Measurements from ENCODE around the gene TRAF1. TPM values are rescaled to one million over a fixed set of nuclear protein-coding genes. Genes with fewer than 3 reads are reported as not detected.

The TRAF1 gene
- total and polyA plus RNA-seq, 2 of the 13 experiments (the other 11 are each of a cell fraction or from before 2014, with no cell fraction given), result 0.44 to 1.0 TPM

- POLR2A ChIA-PET, result interaction anchor here (1.2 to 1.5 kb wide), 2 partner anchors 39 to 98 kb away, joined by 3 to 5 read pairs; partner anchors contain the start of gene FBXW2
- intact Hi-C loops (cut with micrococcal nuclease; ENCODE audit: unreplicated experiment), result loop anchor here (5.0 kb wide), 1 partner anchor 37 kb away; the partner anchor contains the start of gene TRAF1
Measured at GRCh38 chr9:120890320-120891244, 36.0 kb downstream of the TRAF1 start.

More at GRCh38 chr9:120890320-120891244, 36.0 kb downstream of the TRAF1 start:
- in situ Hi-C loops (cut with HindIII; ENCODE audit: extremely low pct_ligation_motif_present, low pct_unique_long_range_greater_than_20kb), result no loop called here
- Histone ChIP-seq H3K4me2 (ENCODE audit: low read depth, low read length) (peak overlapping the region; percentile 66), H3K79me2 (ENCODE audit: insufficient read depth, low read length) (no peaks in the 10 kb centered on the region), H3K4me1 (ENCODE audit: insufficient read depth, low read length) (peaks cover 42% of the 10 kb centered on the region), H3K4me3 (replicated peaks in 1 of 3; ENCODE audit: insufficient read depth in 1 of 3, low read depth in 2 of 3, low read length in 3 of 3) (peak overlapping the region in 2 of 3 experiments; percentile 32 to 41; a peak in 3 of 6 replicates), H3K27ac (ENCODE audit: extremely low read length, insufficient read depth, low read length) (no peak overlapping the region), H3K9ac (ENCODE audit: insufficient read depth, low read depth, low read length) (no peak overlapping the region), H3K9me3 (ENCODE audit: low read length) (no peaks in the 10 kb centered on the region), H3K36me3 (replicated peaks in 1 of 2; ENCODE audit: control insufficient read depth in 1 of 2, insufficient read depth in 2 of 2, low read length in 2 of 2) (no peaks in the 10 kb centered on the region), H3K27me3 (ENCODE audit: control insufficient read depth in 1 of 2, insufficient read depth in 2 of 2, low read length in 2 of 2) (peaks cover 3 to 14% of the 10 kb centered on the region in 2 experiments; a peak in 2 of 5 replicates), H2AFZ (ENCODE audit: low read length) (no peak overlapping the region), H4K20me1 (ENCODE audit: insufficient read depth, low read length) (no peaks in the 10 kb centered on the region)
- BruUV-seq (replicated peaks), result no TSS peak
- 9% methylated on average over 14 of the region's 14 CpGs for WGBS (ENCODE audit: low lambda C conversion rate)
- ATAC-seq (peak; percentile 20; the same call in 2 of the 3 replicates), DNase-seq (ENCODE audit: low spot score) (no peak), FAIRE-seq (no peak)
- TF ChIP-seq ZNF33B (CRISPR knock-in tag; IDR thresholded peaks at IDR 0.05) (no peak), ISX (CRISPR knock-in tag; conservative IDR thresholded peaks at IDR 0.05) (no peak), ZNF235 (CRISPR knock-in tag; IDR thresholded peaks at IDR 0.05; ENCODE audit: borderline replicate concordance) (no peak), SP140L (CRISPR knock-in tag; IDR thresholded peaks at IDR 0.05; ENCODE audit: borderline replicate concordance) (no peak), IRF9 (CRISPR knock-in tag; IDR thresholded peaks at IDR 0.05; ENCODE audit: borderline replicate concordance) (no peak), SNAI1 (CRISPR knock-in tag; IDR thresholded peaks at IDR 0.05; ENCODE audit: borderline replicate concordance) (0 out of 2 replicates have a peak, but pooled peaks have one; percentile 27), ZNF460 (CRISPR knock-in tag; IDR thresholded peaks at IDR 0.05; ENCODE audit: borderline replicate concordance) (no peak), ZNF224 (CRISPR knock-in tag; IDR thresholded peaks at IDR 0.05) (no peak), PLSCR1 (CRISPR knock-in tag; IDR thresholded peaks at IDR 0.05; ENCODE audit: borderline replicate concordance) (no peak), ZNF280D (CRISPR knock-in tag; IDR thresholded peaks at IDR 0.05) (no peak), ZNF160 (CRISPR knock-in tag; IDR thresholded peaks at IDR 0.05) (no peak), ZNF776 (CRISPR knock-in tag; IDR thresholded peaks at IDR 0.05) (0 out of 2 replicates have a peak, but pooled peaks have one; percentile 38), GTF3A (CRISPR knock-in tag; conservative IDR thresholded peaks at IDR 0.05) (no peak), ZFX (CRISPR knock-in tag; IDR thresholded peaks at IDR 0.05; ENCODE audit: low read depth) (peak; percentile 16; the same call in 1 of the 2 replicates)
- CTCF ChIA-PET (ENCODE audit: low intra/inter-chr PET ratio, low total read pairs), result no interaction called here

Measured in HepG2 (cell line).